HEK293 (cell line): ENCODE measurements around the gene MLF2.

Experiments used
- BCL6B ChIP-seq: fragments of 450-650 bp; formaldehyde crosslinking; IDR thresholded peaks from 2 replicates; pipeline ENCODE4 v1.5.1; 2017; ENCODE audit warnings: missing biosample characterization, missing genetic modification characterization
- HOXC10 ChIP-seq: sonication (generic); formaldehyde crosslinking; IDR thresholded peaks from 2 replicates; pipeline ENCODE4 v1.8.1; 2023; ENCODE audit warnings: mild to moderate bottlenecking, missing genetic modification reagents
- IKZF3 ChIP-seq: fragments of 450-650 bp; IDR thresholded peaks from 2 replicates; pipeline ENCODE4 v1.5.0; 2018; ENCODE audit warnings: missing biosample characterization, mild to moderate bottlenecking, missing genetic modification characterization, moderate library complexity
- PRDM2 ChIP-seq: fragments of 450-650 bp; formaldehyde crosslinking; IDR thresholded peaks from 2 replicates; pipeline ENCODE4 v1.5.1; 2016; ENCODE audit warnings: missing biosample characterization, missing genetic modification characterization, borderline replicate concordance
- RBAK ChIP-seq: fragments of 450-650 bp; formaldehyde crosslinking; IDR thresholded peaks from 2 replicates; pipeline ENCODE4 v1.5.1; 2016; ENCODE audit warnings: missing biosample characterization, missing genetic modification characterization
- ZBTB26 ChIP-seq: fragments of 450-650 bp; formaldehyde crosslinking; optimal IDR thresholded peaks from 2 replicates; pipeline ENCODE3; 2016; ENCODE audit warnings: missing biosample characterization, mild to moderate bottlenecking, missing genetic modification characterization
- ZNF133 ChIP-seq: fragments of 450-650 bp; formaldehyde crosslinking; IDR thresholded peaks from 2 replicates; pipeline ENCODE4 v1.5.1; 2016; ENCODE audit warnings: missing biosample characterization, missing genetic modification characterization
- ZNF169 ChIP-seq: fragments of 450-650 bp; formaldehyde crosslinking; IDR thresholded peaks from 2 replicates; pipeline ENCODE4 v1.5.1; 2016; ENCODE audit warnings: missing biosample characterization, missing genetic modification characterization
- ZNF214 ChIP-seq: fragments of 450-650 bp; formaldehyde crosslinking; IDR thresholded peaks from 2 replicates; pipeline ENCODE4 v1.5.1; 2017; ENCODE audit warnings: missing biosample characterization, mild to moderate bottlenecking, missing genetic modification characterization, borderline replicate concordance
- ZNF221 ChIP-seq: fragments of 450-650 bp; formaldehyde crosslinking; IDR thresholded peaks from 2 replicates; pipeline ENCODE4 v1.5.1; 2017; ENCODE audit warnings: missing biosample characterization, missing genetic modification characterization, borderline replicate concordance
- ZNF24 ChIP-seq: fragments of 450-650 bp; formaldehyde crosslinking; IDR thresholded peaks from 2 replicates; pipeline ENCODE4 v1.5.1; 2016; ENCODE audit warnings: missing biosample characterization, missing genetic modification characterization
- ZNF248 ChIP-seq: fragments of 450-650 bp; formaldehyde crosslinking; IDR thresholded peaks from 2 replicates; pipeline ENCODE4 v1.5.1; 2017; ENCODE audit warnings: missing biosample characterization, missing genetic modification characterization
- ZNF324 ChIP-seq: fragments of 450-650 bp; formaldehyde crosslinking; IDR thresholded peaks from 2 replicates; pipeline ENCODE4 v1.5.1; 2016; ENCODE audit warnings: missing biosample characterization, missing genetic modification characterization
- ZNF350 ChIP-seq: fragments of 450-650 bp; formaldehyde crosslinking; IDR thresholded peaks from 2 replicates; pipeline ENCODE4 v1.5.0; 2017; ENCODE audit warnings: missing biosample characterization, mild to moderate bottlenecking, missing genetic modification characterization
- ZNF394 ChIP-seq: fragments of 450-650 bp; formaldehyde crosslinking; IDR thresholded peaks from 2 replicates; pipeline ENCODE4 v1.5.1; 2016; ENCODE audit warnings: missing biosample characterization, missing genetic modification characterization, mild to moderate bottlenecking, moderate library complexity, borderline replicate concordance
- ZNF501 ChIP-seq: fragments of 450-650 bp; formaldehyde crosslinking; IDR thresholded peaks from 2 replicates; pipeline ENCODE4 v1.5.1; 2016; ENCODE audit warnings: missing biosample characterization, missing genetic modification characterization
- ZNF513 ChIP-seq: fragments of 450-650 bp; IDR thresholded peaks from 2 replicates; pipeline ENCODE4 v1.5.1; 2018; ENCODE audit warnings: missing biosample characterization, missing genetic modification characterization
- ZNF514 ChIP-seq: fragments of 450-650 bp; formaldehyde crosslinking; IDR thresholded peaks from 2 replicates; pipeline ENCODE4 v1.5.1; 2016; ENCODE audit warnings: missing biosample characterization, missing genetic modification characterization
- ZNF549 ChIP-seq: fragments of 450-650 bp; IDR thresholded peaks from 2 replicates; pipeline ENCODE4 v1.5.1; 2018; ENCODE audit warnings: missing biosample characterization, missing genetic modification characterization, mild to moderate bottlenecking, inconsistent platforms, moderate library complexity
- ZNF621 ChIP-seq: fragments of 450-650 bp; formaldehyde crosslinking; IDR thresholded peaks from 2 replicates; pipeline ENCODE4 v1.5.1; 2017; ENCODE audit warnings: missing biosample characterization, missing genetic modification characterization
- ZNF623 ChIP-seq: fragments of 450-650 bp; formaldehyde crosslinking; IDR thresholded peaks from 2 replicates; pipeline ENCODE4 v1.5.1; 2016; ENCODE audit warnings: missing biosample characterization, missing genetic modification characterization
- ZNF692 ChIP-seq: fragments of 450-650 bp; formaldehyde crosslinking; IDR thresholded peaks from 2 replicates; pipeline ENCODE4 v1.5.1; 2016; ENCODE audit warnings: missing biosample characterization, missing genetic modification characterization
- ZNF701 ChIP-seq: fragments of 450-650 bp; formaldehyde crosslinking; IDR thresholded peaks from 2 replicates; pipeline ENCODE4 v1.5.1; 2016; ENCODE audit warnings: missing biosample characterization, missing genetic modification characterization
- ZNF768 ChIP-seq: fragments of 450-650 bp; formaldehyde crosslinking; IDR thresholded peaks from 2 replicates; pipeline ENCODE4 v1.5.1; 2018; ENCODE audit warnings: missing biosample characterization, mild to moderate bottlenecking, missing genetic modification characterization
- ZNF837 ChIP-seq: fragments of 450-650 bp; formaldehyde crosslinking; IDR thresholded peaks from 2 replicates; pipeline ENCODE4 v1.5.1; 2016; ENCODE audit warnings: missing biosample characterization, missing genetic modification characterization
- ZSCAN4 ChIP-seq: fragments of 450-650 bp; formaldehyde crosslinking; IDR thresholded peaks from 2 replicates; pipeline ENCODE4 v1.5.1; 2017; ENCODE audit warnings: missing biosample characterization, missing genetic modification characterization
- ZXDB ChIP-seq: fragments of 450-650 bp; formaldehyde crosslinking; IDR thresholded peaks from 2 replicates; pipeline ENCODE4 v1.5.1; 2016; ENCODE audit warnings: missing biosample characterization, missing genetic modification characterization

MLF2 gene

GRCh38 chr12:6778574-6779550 is 25.9 kb upstream of the MLF2 start (continued):
- TF ChIP-seq ZNF214 (tag by site-specific recombination) (no peak), ZNF701 (tag by site-specific recombination) (no peak), BCL6B (tag by site-specific recombination) (no peak), ZBTB26 (tag by site-specific recombination) (peak; percentile 100), ZNF621 (no peak), ZNF501 (tag by site-specific recombination) (peak; percentile 97), ZNF514 (tag by site-specific recombination) (no peak), ZNF513 (no peak), ZNF221 (no peak), IKZF3 (tag by site-specific recombination) (no peak), ZNF248 (no peak), ZNF549 (no peak), HOXC10 (CRISPR knock-in tag) (no peak), ZNF350 (no peak), PRDM2 (tag by site-specific recombination) (peak; percentile 95; the same call in 1 of the 2 replicates), ZNF623 (tag by site-specific recombination) (no peak), ZNF837 (tag by site-specific recombination) (no peak), RBAK (tag by site-specific recombination) (no peak), ZSCAN4 (peak; percentile 100), ZNF133 (no peak), ZNF24 (peak; percentile 94), ZNF324 (tag by site-specific recombination) (peak; percentile 95), ZNF169 (no peak), ZNF394 (tag by site-specific recombination) (peak; percentile 52; the same call in 1 of the 2 replicates), ZNF768 (tag by site-specific recombination) (no peak; the same call in 1 of the 2 replicates), ZNF692 (tag by site-specific recombination) (peak; percentile 89), ZXDB (tag by site-specific recombination) (peak; percentile 90)
